Activated CD8-positive, alpha-beta T cell treated with anti-CD3 and anti-CD28 coated beads for 36 hours (primary cell): ENCODE measurements around the gene IFITM5. TPM values are rescaled to one million over a fixed set of nuclear protein-coding genes. Genes with fewer than 3 reads are reported as not detected.

Experiments
- ATAC-seq: fragments of 200-7000 bp; cut with Tn5 transposase; one replicate; pipeline ENCODE4 v1.10.0; 2021; ENCODE audit warnings: mild to moderate bottlenecking, moderate library complexity
- CTCF ChIA-PET: fragments of 350-600 bp; sonication (Branson Sonifier 250); formaldehyde crosslinking; loops from one replicate; lab custom pipeline; 2021; ENCODE audit warnings: antibody characterized with exemption; lab: Charles Lee
- POLR2A ChIA-PET: fragments of 350-600 bp; sonication (Branson Sonifier 250); formaldehyde crosslinking; loops from one replicate; lab custom pipeline; 2021; ENCODE audit warnings: antibody characterized with exemption; lab: Charles Lee
- DNase-seq: peaks from one replicate; pipeline ENCODE4 v3.0.0-alpha.2; 2020
- H3K27ac Mint-ChIP-seq: one replicate; pipeline ENCODE4 v1.8.0; 2021; ENCODE audit warnings: mild to moderate bottlenecking, mixed read lengths
- H3K27me3 Mint-ChIP-seq: one replicate; pipeline ENCODE4 v1.8.0; 2021; ENCODE audit warnings: mixed read lengths
- H3K36me3 Mint-ChIP-seq: one replicate; pipeline ENCODE4 v1.8.0; 2021; ENCODE audit warnings: low read depth, mixed read lengths
- H3K4me1 Mint-ChIP-seq: one replicate; pipeline ENCODE4 v1.8.0; 2021; ENCODE audit warnings: low read depth, mixed read lengths
- H3K4me3 Mint-ChIP-seq: one replicate; pipeline ENCODE4 v1.8.0; 2021; ENCODE audit warnings: mild to moderate bottlenecking, moderate library complexity, mixed read lengths
- H3K9me3 Mint-ChIP-seq: one replicate; pipeline ENCODE4 v1.8.0; 2021; ENCODE audit warnings: mixed read lengths
- intact Hi-C: fragments of 100-400 bp; cut with micrococcal nuclease; formaldehyde crosslinking; loops from one replicate; pipeline ENCODE4 v1.10.0; 2022
- total RNA-seq, 2 experiments: library from RNA; stranded (reverse); gene quantifications; one replicate each; pipeline ENCODE4 v1.2.3, GENCODE V29; 2021
- TF ChIP-seq, protein P1 (sequence below): fragments of 200-600 bp; IDR thresholded peaks from one replicate; pipeline ENCODE4 v1.8.0; 2022; ENCODE audit warnings: antibody characterized with exemption, mild to moderate bottlenecking

Gene IFITM5
- total RNA-seq, 2 experiments from 2014 or later = not detected

DNA sequence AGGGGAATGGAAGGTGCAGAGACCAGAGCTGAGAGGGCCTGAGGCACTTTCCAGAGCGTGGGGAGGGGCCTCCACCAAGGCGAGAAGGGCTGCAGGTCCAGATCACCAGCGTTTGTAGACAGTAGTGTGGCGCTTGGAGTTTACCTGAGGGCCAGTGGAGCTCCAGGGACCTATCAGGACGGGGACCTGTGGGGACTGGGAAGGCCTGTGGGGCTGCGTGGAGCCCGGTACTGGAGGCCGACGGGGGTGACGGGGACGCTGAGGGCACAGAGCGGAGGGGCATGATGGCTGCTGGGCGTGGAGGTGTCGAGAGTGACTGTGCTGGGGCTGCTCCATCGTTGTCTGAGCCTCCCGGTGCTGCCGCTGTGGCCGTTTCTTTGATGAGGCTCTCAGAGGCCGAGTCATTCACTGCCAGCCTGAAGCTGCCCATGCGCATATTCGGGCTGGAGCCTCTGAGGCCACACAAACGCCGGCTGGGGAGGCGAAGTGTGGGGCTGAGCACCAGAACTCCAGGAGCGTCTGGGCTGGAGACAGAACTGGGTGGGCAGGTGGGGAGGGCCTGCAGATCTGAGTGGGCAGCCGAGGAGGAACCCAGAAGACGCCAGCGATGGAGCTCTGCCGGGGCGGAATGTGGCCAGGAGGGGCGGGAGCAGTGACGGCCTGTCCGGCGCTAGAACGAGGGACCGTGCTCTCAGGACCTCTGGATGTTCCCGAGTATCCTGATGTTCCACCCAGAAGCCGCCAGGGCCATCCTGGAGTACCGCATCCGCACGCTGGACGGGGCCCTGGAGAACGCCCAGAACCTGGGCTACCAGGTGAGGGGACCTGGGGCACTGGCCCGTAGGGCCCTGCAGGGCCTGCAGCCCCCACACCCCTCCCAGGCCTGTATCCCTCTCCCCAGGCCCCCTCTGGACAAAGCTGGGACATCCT, 7.8 kb downstream of the IFITM5 start:
- TF ChIP-seq, protein P1, sequence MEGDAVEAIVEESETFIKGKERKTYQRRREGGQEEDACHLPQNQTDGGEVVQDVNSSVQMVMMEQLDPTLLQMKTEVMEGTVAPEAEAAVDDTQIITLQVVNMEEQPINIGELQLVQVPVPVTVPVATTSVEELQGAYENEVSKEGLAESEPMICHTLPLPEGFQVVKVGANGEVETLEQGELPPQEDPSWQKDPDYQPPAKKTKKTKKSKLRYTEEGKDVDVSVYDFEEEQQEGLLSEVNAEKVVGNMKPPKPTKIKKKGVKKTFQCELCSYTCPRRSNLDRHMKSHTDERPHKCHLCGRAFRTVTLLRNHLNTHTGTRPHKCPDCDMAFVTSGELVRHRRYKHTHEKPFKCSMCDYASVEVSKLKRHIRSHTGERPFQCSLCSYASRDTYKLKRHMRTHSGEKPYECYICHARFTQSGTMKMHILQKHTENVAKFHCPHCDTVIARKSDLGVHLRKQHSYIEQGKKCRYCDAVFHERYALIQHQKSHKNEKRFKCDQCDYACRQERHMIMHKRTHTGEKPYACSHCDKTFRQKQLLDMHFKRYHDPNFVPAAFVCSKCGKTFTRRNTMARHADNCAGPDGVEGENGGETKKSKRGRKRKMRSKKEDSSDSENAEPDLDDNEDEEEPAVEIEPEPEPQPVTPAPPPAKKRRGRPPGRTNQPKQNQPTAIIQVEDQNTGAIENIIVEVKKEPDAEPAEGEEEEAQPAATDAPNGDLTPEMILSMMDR = no peak
- CTCF ChIA-PET = interaction anchor here (1.4 to 2.2 kb wide), 4 partner anchors 11 to 73 kb away, joined by 5 to 16 read pairs (median 8); no protein-coding TSS in a partner anchor
- H3K27me3 Mint-ChIP-seq = no peaks in the 10 kb centered on the region

DNA sequence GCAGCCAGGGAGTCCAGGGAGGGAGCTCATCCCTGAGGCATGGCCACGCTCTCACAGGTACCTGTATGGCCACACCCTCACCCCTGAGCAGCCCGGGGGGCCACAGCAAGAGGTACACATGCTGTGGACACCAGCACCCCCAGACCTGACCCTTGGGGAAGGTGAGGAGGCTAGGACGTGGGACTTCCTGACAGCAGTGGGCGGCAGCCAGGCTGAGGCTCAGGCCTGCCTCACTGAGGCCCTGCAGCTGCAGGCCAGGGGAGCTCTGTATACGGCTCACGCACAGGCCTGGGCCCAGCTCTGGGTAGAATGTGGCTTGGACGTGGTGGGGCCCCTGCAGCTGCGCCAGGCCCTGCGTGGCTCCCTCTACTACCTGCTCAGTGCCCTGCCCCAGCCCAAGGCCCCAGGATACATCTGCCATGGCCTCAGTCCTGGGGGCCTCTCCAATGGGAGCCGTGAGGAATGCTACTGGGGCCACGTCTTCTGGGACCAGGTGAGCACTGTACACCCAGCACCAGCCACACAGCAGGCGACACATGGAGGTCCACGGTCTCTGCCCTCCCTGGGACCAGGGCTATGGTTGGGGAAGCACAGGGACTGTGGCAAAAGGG, 8.6 kb downstream of the IFITM5 start:
- Mint-ChIP-seq H3K4me1 (peaks cover 37% of the 10 kb centered on the region), H3K27me3 (no peaks in the 10 kb centered on the region), H3K4me3 (peak overlapping the region; percentile 85), H3K36me3 (peaks cover 47% of the 10 kb centered on the region), H3K9me3 (no peaks in the 10 kb centered on the region), H3K27ac (peak overlapping the region; percentile 89)
- ATAC-seq (no peak), DNase-seq (peak; percentile 13)
- TF ChIP-seq, protein P1 = no peak
- ChIA-PET POLR2A (interaction anchor here (0.7 to 6.2 kb wide), 15 partner anchors 8 to 216 kb away, joined by 3 to 67 read pairs (median 4); partner anchors contain the start of genes BET1L, IFITM5, NLRP6 and RIC8A), CTCF (interaction anchor here (1.2 to 2.2 kb wide), 6 partner anchors 10 to 73 kb away, joined by 3 to 16 read pairs (median 6); no protein-coding TSS in a partner anchor)
- intact Hi-C loops = no loop called here

More for the DNA sequence above, 7.8 kb downstream of the IFITM5 start:
- intact Hi-C loops = no loop called here
- Mint-ChIP-seq H3K4me1 (peaks cover 30% of the 10 kb centered on the region), H3K4me3 (peak overlapping the region; percentile 85), H3K9me3 (no peaks in the 10 kb centered on the region), H3K36me3 (peaks cover 47% of the 10 kb centered on the region), H3K27ac (peak overlapping the region; percentile 89)
- POLR2A ChIA-PET = interaction anchor here (0.9 to 6.2 kb wide), 7 partner anchors 9 to 82 kb away, joined by 3 to 67 read pairs (median 4); partner anchors contain the start of gene NLRP6
- ATAC-seq (no peak), DNase-seq (peak; percentile 2)

GRCh38 chr11:289712-290620, 9.4 kb downstream of the IFITM5 start:
- peak; percentile 12 for ATAC-seq
- intact Hi-C loops = no loop called here
- peaks cover 44% of the 10 kb centered on the region for H3K4me1 Mint-ChIP-seq
- no peaks in the 10 kb centered on the region for H3K9me3 Mint-ChIP-seq
- POLR2A ChIA-PET = interaction anchor here (0.7 to 6.2 kb wide), 20 partner anchors 8 to 217 kb away, joined by 3 to 67 read pairs (median 4); partner anchors contain the start of genes BET1L, IFITM5, NLRP6 and RIC8A
- DNase-seq = peak; percentile 52
- TF ChIP-seq, protein P1 = no peak
- peak overlapping the region; percentile 85 for H3K4me3 Mint-ChIP-seq
- H3K27ac Mint-ChIP-seq = peak overlapping the region; percentile 89
- H3K27me3 Mint-ChIP-seq = no peaks in the 10 kb centered on the region
- CTCF ChIA-PET = interaction anchor here (1.2 to 2.2 kb wide), 6 partner anchors 10 to 74 kb away, joined by 3 to 16 read pairs (median 5); partner anchors contain the start of gene NLRP6
- peaks cover 47% of the 10 kb centered on the region for H3K36me3 Mint-ChIP-seq

- Mint-ChIP-seq H3K27ac (peak overlapping the region; percentile 89), H3K36me3 (peaks cover 44% of the 10 kb centered on the region), H3K4me3 (peak overlapping the region; percentile 85), H3K9me3 (no peaks in the 10 kb centered on the region), H3K4me1 (peaks cover 46% of the 10 kb centered on the region), H3K27me3 (no peaks in the 10 kb centered on the region)
- ChIA-PET POLR2A (interaction anchor here (0.7 to 6.2 kb wide), 16 partner anchors 9 to 210 kb away, joined by 3 to 67 read pairs (median 4); partner anchors contain the start of genes BET1L, IFITM5, NLRP6 and RIC8A), CTCF (interaction anchor here (1.2 to 2.2 kb wide), 4 partner anchors 11 to 39 kb away, joined by 3 to 16 read pairs (median 6); partner anchors contain the start of gene NLRP6)
- TF ChIP-seq, protein P1 = no peak
- intact Hi-C loops = no loop called here
- ATAC-seq = peak; percentile 3
- peak; percentile 45 for DNase-seq
These were observed 10.0 kb downstream of the IFITM5 start for GRCh38 chr11:289398-289711.
